GM19023 (cell line): Measurements from ENCODE around the gene FAT4.

Experiments used
- ATAC-seq: cut with Tn5 transposase; IDR thresholded peaks from one replicate; pipeline ENCODE4 v1.9.1; 2021; ENCODE audit warnings: mild to moderate bottlenecking, moderate library complexity; ENCODE audit not compliant: unreplicated experiment

Gene FAT4

GRCh38 chr4:125359960-125360634 lies 45.3 kb downstream of the FAT4 start:
- ATAC-seq, result no peak

- ATAC-seq, result no peak
Measured at GRCh38 chr4:125360727-125361126, 46.0 kb downstream of the FAT4 start.
